Heart left ventricle (tissue), 13 donors: ENCODE data around the gene TMPRSS7.

Experiments
- POLR2A ChIP-seq, 2 donors: fragments of 450-650 bp; IDR thresholded peaks; one replicate each; pipeline ENCODE4 v1.6.1; 2017; ENCODE audit warnings: antibody characterized with exemption in 2 of 2, mild to moderate bottlenecking in 2 of 2, moderate library complexity in 2 of 2
- TF ChIP-seq, protein P1 (sequence below), 12 donors: fragments of 200-600 bp; sonication (generic) in 4 of 12; IDR thresholded peaks; one replicate each; pipeline versions ENCODE4 v1.5.0 to v1.8.0; 2018 to 2022; ENCODE audit warnings: antibody characterized with exemption in 12 of 12, mild to moderate bottlenecking in 5 of 12
- donor health status: ischemic (EF 13 %, LVEDD 7.1; RV severe dilation, severe dysfunction).
- donor health status: DM: no; HTN: yes; CAD: no.
- donor health status: DM: no; HTN: no; CAD: no.
- donor health status: ischemic (EF 25% LVEDD 6.9; RV normal size, moderate dysfunction).
- donor health status: ischemic (EF 25% LVEDD 5.7; RV mildly dilated, moderate dysfunction).
- donor health status: ischemic (EF 35%, LVEDD 5.7; RV mildly dilated, moderate dysfunction).
- donor health status: nonischemic (EF 11% LVEDD 7.7; RV severe dilation, severe dysfunction).
- donor health status: DM: yes; HTN: yes; CAD: no.
- donor health status: PGD.
- donor health status: ischemic (EF 29% LVEDD 5.4; RV normal size, mild dysfunction).
- donor health status: nonischemic (EF 23%, LVEDD 6.1; RV moderate dilation, normal function).

DNA sequence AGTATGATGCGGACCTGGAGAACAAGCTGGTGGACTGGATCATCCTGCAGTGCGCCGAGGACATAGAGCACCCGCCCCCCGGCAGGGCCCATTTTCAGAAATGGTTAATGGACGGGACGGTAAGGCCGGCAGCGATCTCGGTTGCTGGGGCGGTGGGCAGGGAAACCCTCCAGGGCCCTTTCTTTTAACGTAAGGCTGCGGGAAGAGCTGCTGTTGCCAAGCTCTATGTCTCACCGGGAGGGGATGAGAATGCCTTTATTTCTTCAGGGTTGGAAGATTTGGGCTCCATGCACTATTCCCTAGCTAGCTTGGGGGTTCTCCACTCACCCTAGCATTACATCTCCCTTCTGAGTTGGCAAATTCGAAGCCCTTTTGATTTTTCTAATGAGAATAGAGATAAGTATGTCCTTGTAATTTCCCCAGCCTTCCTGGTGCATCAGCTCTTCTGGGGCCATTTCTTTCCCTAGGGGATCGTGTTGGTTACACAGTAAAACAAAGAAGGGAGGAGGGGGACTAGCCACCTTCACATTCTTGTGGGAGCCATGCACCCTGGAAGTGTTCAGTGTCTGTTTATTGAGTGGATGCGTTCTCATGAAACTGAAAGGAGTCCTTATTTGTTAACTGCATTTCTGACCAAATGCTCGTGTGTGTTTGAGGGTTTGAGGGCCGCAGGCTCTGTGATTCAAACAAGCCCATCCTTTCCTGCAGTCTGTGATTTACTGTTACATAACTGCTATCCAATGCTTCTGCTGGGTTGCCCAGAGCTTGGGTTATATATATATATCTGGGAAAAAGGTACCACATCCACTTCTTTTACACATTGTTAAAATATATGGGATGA is 34.8 kb upstream of the TMPRSS7 start:
- TF ChIP-seq, protein P1, sequence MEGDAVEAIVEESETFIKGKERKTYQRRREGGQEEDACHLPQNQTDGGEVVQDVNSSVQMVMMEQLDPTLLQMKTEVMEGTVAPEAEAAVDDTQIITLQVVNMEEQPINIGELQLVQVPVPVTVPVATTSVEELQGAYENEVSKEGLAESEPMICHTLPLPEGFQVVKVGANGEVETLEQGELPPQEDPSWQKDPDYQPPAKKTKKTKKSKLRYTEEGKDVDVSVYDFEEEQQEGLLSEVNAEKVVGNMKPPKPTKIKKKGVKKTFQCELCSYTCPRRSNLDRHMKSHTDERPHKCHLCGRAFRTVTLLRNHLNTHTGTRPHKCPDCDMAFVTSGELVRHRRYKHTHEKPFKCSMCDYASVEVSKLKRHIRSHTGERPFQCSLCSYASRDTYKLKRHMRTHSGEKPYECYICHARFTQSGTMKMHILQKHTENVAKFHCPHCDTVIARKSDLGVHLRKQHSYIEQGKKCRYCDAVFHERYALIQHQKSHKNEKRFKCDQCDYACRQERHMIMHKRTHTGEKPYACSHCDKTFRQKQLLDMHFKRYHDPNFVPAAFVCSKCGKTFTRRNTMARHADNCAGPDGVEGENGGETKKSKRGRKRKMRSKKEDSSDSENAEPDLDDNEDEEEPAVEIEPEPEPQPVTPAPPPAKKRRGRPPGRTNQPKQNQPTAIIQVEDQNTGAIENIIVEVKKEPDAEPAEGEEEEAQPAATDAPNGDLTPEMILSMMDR (IDR thresholded peaks at IDR 0.05): no peak
- no peak for TF ChIP-seq POLR2A (IDR thresholded peaks at IDR 0.05)
